GM21423 (cell line): ENCODE measurements around the gene ACKR2.

Experiments
- ATAC-seq: cut with Tn5 transposase; IDR thresholded peaks from one replicate; pipeline ENCODE4 v1.9.1; 2021; ENCODE audit warnings: mild to moderate bottlenecking, moderate library complexity; ENCODE audit not compliant: unreplicated experiment

The ACKR2 gene

GRCh38 chr3:42884324-42884723, 75.1 kb downstream of the ACKR2 start:
- ATAC-seq: no peak

- no peak for ATAC-seq
Observed at GRCh38 chr3:42886294-42886822, 77.1 kb downstream of the ACKR2 start.

- no peak for ATAC-seq
Observed at GRCh38 chr3:42887084-42887483, 77.8 kb downstream of the ACKR2 start.

- ATAC-seq: no peak
Observed at GRCh38 chr3:42891042-42891441, 81.8 kb downstream of the ACKR2 start.

- no peak for ATAC-seq
Observed at GRCh38 chr3:42892169-42892568, 82.9 kb downstream of the ACKR2 start.

- ATAC-seq: no peak
Observed at GRCh38 chr3:42892807-42893206, 83.6 kb downstream of the ACKR2 start.

GRCh38 chr3:42894698-42895579, 85.7 kb downstream of the ACKR2 start:
- no peak for ATAC-seq

GRCh38 chr3:42895580-42895868, 86.3 kb downstream of the ACKR2 start:
- ATAC-seq: no peak

- ATAC-seq: no peak
Observed at GRCh38 chr3:42898896-42899675, 89.8 kb downstream of the ACKR2 start.

- no peak for ATAC-seq
Observed at GRCh38 chr3:42900226-42901072, 91.2 kb downstream of the ACKR2 start.

GRCh38 chr3:42901073-42901415, 91.8 kb downstream of the ACKR2 start:
- no peak for ATAC-seq

GRCh38 chr3:42902257-42902656, 93.0 kb downstream of the ACKR2 start:
- ATAC-seq: no peak

- ATAC-seq: no peak
Observed at GRCh38 chr3:42904076-42904475, 94.8 kb downstream of the ACKR2 start.

- ATAC-seq: no peak
Observed at GRCh38 chr3:42905740-42906069, 96.5 kb downstream of the ACKR2 start.

- no peak for ATAC-seq
Observed at GRCh38 chr3:42906070-42906847, 97.0 kb downstream of the ACKR2 start, which contains the start of gene ZNF662. ZNF662 (plus strand) TSS chr3:42906142; CDS start chr3:42908115, 1,973 bp downstream.

GRCh38 chr3:42906848-42907183, 97.6 kb downstream of the ACKR2 start:
- ATAC-seq: no peak

- no peak for ATAC-seq
Observed at GRCh38 chr3:42908675-42909074, 99.4 kb downstream of the ACKR2 start.

- ATAC-seq: no peak
Observed at GRCh38 chr3:42911551-42911950, 102.3 kb downstream of the ACKR2 start.

- no peak for ATAC-seq
Observed at GRCh38 chr3:42914771-42915515, 105.7 kb downstream of the ACKR2 start.
